Endothelial cell of umbilical vein (primary cell): ENCODE results near the gene CAV1. TPM values are rescaled to one million over a fixed set of nuclear protein-coding genes. Genes with fewer than 3 reads are reported as not detected.

ENCODE experiments used
- BruUV-seq: library from RNA; stranded (reverse); fragments of 400-500 nt; replicated peaks from 2 replicates; lab custom pipeline; 2021; lab: Mats Ljungman, UMichigan
- CTCF ChIA-PET: fragments of 300-600, 350-600 bp; sonication (Branson Sonifier 250); formaldehyde crosslinking; loops from one replicate; lab custom pipeline; 2021; ENCODE audit warnings: antibody characterized with exemption, inconsistent platforms; lab: Charles Lee
- POLR2A ChIA-PET: fragments of 300-600, 350-600 bp; sonication (Branson Sonifier 250); formaldehyde crosslinking; loops from one replicate; lab custom pipeline; 2021; ENCODE audit warnings: antibody characterized with exemption, inconsistent platforms; lab: Charles Lee
- DNase-seq: peaks from one replicate; pipeline ENCODE4 v3.0.0-alpha.2; 2011; ENCODE audit warnings: low read depth, low spot score
- FAIRE-seq: peaks from 2 replicates; lab custom pipeline; 2011; peaks lifted over from hg19 to GRCh38; lab: Jason Lieb, UNC
- H2AFZ ChIP-seq: 2 replicates; pipeline ENCODE4 v1.6.0; 2012; ENCODE audit warnings: low read depth, low read length, control low read depth, inconsistent platforms
- H3K27ac ChIP-seq: 2 replicates; pipeline ENCODE4 v1.5.1; 2011; ENCODE audit warnings: low read depth, mild to moderate bottlenecking, control low read depth, low read length, moderate library complexity; ENCODE audit not compliant: insufficient read depth
- H3K27me3 ChIP-seq, 2 experiments: 2 replicates each; pipeline versions ENCODE4 v1.6.0 to v1.6.1; 2011; ENCODE audit warnings: low read length in 2 of 2, mixed read lengths in 1 of 2; ENCODE audit not compliant: control insufficient read depth in 2 of 2, insufficient read depth in 2 of 2
- H3K36me3 ChIP-seq, 2 experiments: 2 replicates in 1 of 2; 3 replicates in 1 of 2; pipeline ENCODE4 v1.5.1; 2011; ENCODE audit warnings: low read length in 2 of 2, mild to moderate bottlenecking in 1 of 2, moderate library complexity in 1 of 2; ENCODE audit not compliant: control insufficient read depth in 2 of 2, insufficient read depth in 2 of 2; ENCODE audit errors: extremely low read depth in 1 of 2
- H3K4me1 ChIP-seq: 3 replicates; pipeline ENCODE4 v1.5.1; 2011; ENCODE audit warnings: mild to moderate bottlenecking, low read length; ENCODE audit not compliant: control insufficient read depth, insufficient read depth; ENCODE audit errors: extremely low read depth
- H3K4me2 ChIP-seq: 2 replicates; pipeline ENCODE4 v1.6.1; 2011; ENCODE audit warnings: low read length, control low read depth, mixed read lengths; ENCODE audit not compliant: insufficient read depth
- H3K4me3 ChIP-seq, 3 experiments: fragments of 200-600 bp in 1 of 3; sonication (generic), shearing (Covaris generic) in 1 of 3; replicated peaks in 1 of 3; 2 replicates each; pipeline ENCODE4 v1.5.1; 2011 to 2016; ENCODE audit warnings: control low read depth in 3 of 3, low read length in 3 of 3, mild to moderate bottlenecking in 2 of 3, inconsistent platforms in 1 of 3, low read depth in 1 of 3, moderate library complexity in 1 of 3; ENCODE audit not compliant: insufficient read depth in 1 of 3
- H3K79me2 ChIP-seq: 2 replicates; pipeline ENCODE4 v1.6.0; 2012; ENCODE audit warnings: low read length, inconsistent platforms; ENCODE audit not compliant: control insufficient read depth, insufficient read depth
- H3K9ac ChIP-seq: replicated peaks from 2 replicates; pipeline ENCODE3; 2011; ENCODE audit warnings: low read length, control low read depth; ENCODE audit not compliant: insufficient read depth; ENCODE audit errors: extremely low read depth
- H3K9me1 ChIP-seq: replicated peaks from 3 replicates; pipeline ENCODE4 v1.6.0; 2011; ENCODE audit warnings: mild to moderate bottlenecking, low read length; ENCODE audit not compliant: control insufficient read depth, insufficient read depth; ENCODE audit errors: extremely low read depth
- H3K9me3 ChIP-seq: replicated peaks from 2 replicates; pipeline ENCODE4 v1.5.1; 2012; ENCODE audit warnings: low read length, inconsistent platforms; ENCODE audit not compliant: control insufficient read depth, insufficient read depth
- H4K20me1 ChIP-seq: replicated peaks from 2 replicates; pipeline ENCODE3; 2011; ENCODE audit warnings: mild to moderate bottlenecking, low read length; ENCODE audit not compliant: control insufficient read depth, insufficient read depth; ENCODE audit errors: extremely low read depth
- EZH2 ChIP-seq: IDR thresholded peaks from 2 replicates; pipeline ENCODE4 v1.6.1; 2012; ENCODE audit warnings: borderline replicate concordance, low read depth, mild to moderate bottlenecking, moderate library complexity, low read length, inconsistent platforms; ENCODE audit not compliant: severe bottlenecking
- FOS ChIP-seq: IDR thresholded peaks from 2 replicates; pipeline ENCODE4 v1.6.1; 2011; ENCODE audit warnings: mild to moderate bottlenecking, low read length, moderate library complexity, borderline replicate concordance; ENCODE audit not compliant: insufficient read depth
- GATA2 ChIP-seq: IDR thresholded peaks from 2 replicates; pipeline ENCODE4 v1.7.0; 2011; ENCODE audit warnings: low read depth, mild to moderate bottlenecking, moderate library complexity, mixed read lengths, low read length; ENCODE audit not compliant: insufficient read length, insufficient read depth
- JUN ChIP-seq: IDR thresholded peaks from 2 replicates; pipeline ENCODE4 v1.6.1; 2011; ENCODE audit warnings: borderline replicate concordance, low read depth; ENCODE audit not compliant: insufficient read length, insufficient read depth
- MYC ChIP-seq: IDR thresholded peaks from one replicate; pipeline ENCODE4 v1.6.1; 2011; ENCODE audit warnings: mild to moderate bottlenecking, low read depth, low read length
- POLR2A ChIP-seq: IDR thresholded peaks from 2 replicates; pipeline ENCODE4 v1.6.1; 2012; ENCODE audit warnings: low read depth, mild to moderate bottlenecking, control low read depth, low read length
- POLR2AphosphoS5 ChIP-seq: IDR thresholded peaks from 2 replicates; pipeline ENCODE4 v1.6.1; 2012; ENCODE audit warnings: low read depth, mild to moderate bottlenecking, control low read depth, low read length, moderate library complexity; ENCODE audit not compliant: insufficient read depth
- dilution Hi-C: fragments of 300-500 bp; cut with MboI; formaldehyde crosslinking; loops from one replicate; pipeline ENCODE4 v1.15.0; 2019; ENCODE audit warnings: low sequenced_read_pairs; ENCODE audit not compliant: extremely low pct_ligation_motif_present
- intact Hi-C: fragments of 100-400 bp; cut with micrococcal nuclease; formaldehyde crosslinking; loops from one replicate; pipeline ENCODE4 v1.10.0; 2022
- polyA plus RNA-seq, 4 experiments: library from polyadenylated mRNA; depleted of rRNA in 3 of 4; stranded (reverse) in 3 of 4; unstranded in 1 of 4; fragments of >200 nt; gene quantifications; 2 replicates each; pipeline versions ENCODE4 v1.2.1 to v1.2.3, GENCODE V29; 2011 to 2012; ENCODE audit warnings: missing spikeins in 1 of 4
- total RNA-seq: library from RNA; stranded (reverse); gene quantifications from 2 replicates; pipeline ENCODE4 v1.2.3, GENCODE V29; 2021
- TF ChIP-seq, protein P1 (sequence below), 2 donors: IDR thresholded peaks; 1 replicate in 1 of 2; 2 replicates in 1 of 2; pipeline ENCODE4 v1.5.1; 2011; ENCODE audit warnings: low read length in 2 of 2, mild to moderate bottlenecking in 2 of 2, moderate library complexity in 2 of 2, control low read depth in 1 of 2, inconsistent platforms in 1 of 2, low read depth in 1 of 2; ENCODE audit not compliant: insufficient read depth in 1 of 2; ENCODE audit errors: extremely low read depth in 1 of 2
- TF ChIP-seq, protein P2 (sequence below): IDR thresholded peaks from 2 replicates; pipeline ENCODE4 v1.6.1; 2011; ENCODE audit not compliant: insufficient read depth, insufficient read length

The CAV1 gene
- total and polyA plus RNA-seq, 2 donors (not counting 3 experiments of a cell fraction or from before 2014, with no cell fraction given), result 1,483 to 3,129 TPM

DNA sequence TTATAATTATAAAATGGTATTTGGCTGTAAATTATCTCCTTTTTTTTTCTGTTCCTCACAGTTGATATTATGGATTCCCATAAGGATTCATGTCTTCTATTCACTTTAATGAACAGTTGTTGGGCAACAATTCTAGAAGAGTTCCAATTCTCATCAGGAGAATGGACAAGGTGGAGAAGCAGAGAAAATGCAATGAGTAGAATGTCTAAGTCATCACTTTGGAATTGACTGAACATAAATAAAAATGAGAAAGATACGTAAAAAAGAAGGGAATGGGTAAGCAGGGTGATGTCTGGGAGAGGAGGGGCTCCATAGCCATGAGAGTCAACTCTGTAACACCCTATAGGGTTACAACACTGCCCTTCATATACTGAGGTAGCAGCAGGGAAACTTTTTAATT lies 27.1 kb upstream of the CAV1 start:
- dilution Hi-C loops, result no loop called here
- DNase-seq, result no peak
- Histone ChIP-seq H3K27me3 (no peaks in the 10 kb centered on the region), H2AFZ (no peak overlapping the region), H4K20me1 (no peaks in the 10 kb centered on the region), H3K9me3 (no peaks in the 10 kb centered on the region), H3K4me1 (peaks cover 20% of the 10 kb centered on the region), H3K4me3 (no peak overlapping the region), H3K9ac (no peak overlapping the region), H3K4me2 (no peak overlapping the region), H3K27ac (no peak overlapping the region), H3K79me2 (peaks cover 29% of the 10 kb centered on the region), H3K36me3 (no peaks in the 10 kb centered on the region), H3K9me1 (no peaks in the 10 kb centered on the region)
- POLR2A ChIA-PET, result no interaction called here
- BruUV-seq, result no TSS peak
- TF ChIP-seq JUN, result no peak
- TF ChIP-seq GATA2, result no peak
- no peak for TF ChIP-seq POLR2A
- TF ChIP-seq FOS, result no peak
- no peak for FAIRE-seq
- CTCF ChIA-PET, result no interaction called here
- intact Hi-C loops, result loop anchor here (5.0 kb wide), 1 partner anchor 35 kb away; no protein-coding TSS in a partner anchor

DNA sequence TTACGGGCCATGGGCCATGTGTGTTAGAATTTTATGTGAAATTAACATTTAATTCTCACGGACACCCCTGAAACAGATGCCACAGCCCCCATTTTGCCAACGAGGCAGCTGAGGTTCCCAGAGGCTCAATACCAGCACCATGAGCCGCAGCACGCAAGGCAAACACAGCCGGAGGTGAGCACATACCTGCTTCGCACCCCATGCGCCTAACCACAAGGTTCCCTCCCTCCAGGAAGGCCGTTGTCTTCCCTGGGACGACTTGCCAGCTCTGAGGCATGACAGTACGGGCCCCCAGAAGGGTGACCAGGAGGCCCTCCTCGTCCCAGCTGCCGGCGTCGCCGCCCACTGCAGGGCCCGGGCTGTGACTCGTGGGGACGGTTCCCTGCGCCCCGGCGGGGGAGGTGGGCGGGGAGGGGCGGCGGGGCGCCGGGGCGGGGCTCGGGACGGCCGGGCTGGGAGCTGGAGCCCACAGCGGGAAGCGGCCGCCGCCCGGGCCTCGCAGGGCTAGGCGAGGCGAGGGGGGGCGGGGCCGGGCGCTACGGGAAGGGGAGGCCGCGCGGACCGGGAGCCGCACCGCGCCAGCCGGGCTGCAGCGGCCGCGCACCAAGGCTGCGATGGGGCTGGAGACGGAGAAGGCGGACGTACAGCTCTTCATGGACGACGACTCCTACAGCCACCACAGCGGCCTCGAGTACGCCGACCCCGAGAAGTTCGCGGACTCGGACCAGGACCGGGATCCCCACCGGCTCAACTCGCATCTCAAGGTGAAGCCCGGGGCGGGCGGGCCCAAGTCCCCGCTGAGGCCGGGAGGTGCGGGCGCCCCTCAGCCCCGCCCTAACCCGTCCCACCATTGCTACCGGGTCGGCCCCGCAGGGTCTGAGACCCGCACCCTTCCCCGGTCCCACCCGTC lies 25.4 kb upstream of the CAV1 start, which contains the start of gene CAV2:
TSS of gene CAV2 (plus strand) at position 571 of the 910 bp plus-strand sequence. CDS start at position 615, 44 bp downstream.
- no peaks in the 10 kb centered on the region for H3K27me3 ChIP-seq
- H3K27ac ChIP-seq, result peak within 1 kb of the TSS; percentile 83
- no peaks in the 10 kb centered on the region for H3K9me3 ChIP-seq
- peak within 1 kb of the TSS; percentile 59 to 86 (median 82) for H3K4me3 ChIP-seq
- TF ChIP-seq POLR2A (peak; percentile 76), MYC (no peak), EZH2 (no peak), GATA2 (no peak), JUN (no peak), POLR2AphosphoS5 (peak; percentile 41), FOS (no peak)
- TF ChIP-seq, protein P1, sequence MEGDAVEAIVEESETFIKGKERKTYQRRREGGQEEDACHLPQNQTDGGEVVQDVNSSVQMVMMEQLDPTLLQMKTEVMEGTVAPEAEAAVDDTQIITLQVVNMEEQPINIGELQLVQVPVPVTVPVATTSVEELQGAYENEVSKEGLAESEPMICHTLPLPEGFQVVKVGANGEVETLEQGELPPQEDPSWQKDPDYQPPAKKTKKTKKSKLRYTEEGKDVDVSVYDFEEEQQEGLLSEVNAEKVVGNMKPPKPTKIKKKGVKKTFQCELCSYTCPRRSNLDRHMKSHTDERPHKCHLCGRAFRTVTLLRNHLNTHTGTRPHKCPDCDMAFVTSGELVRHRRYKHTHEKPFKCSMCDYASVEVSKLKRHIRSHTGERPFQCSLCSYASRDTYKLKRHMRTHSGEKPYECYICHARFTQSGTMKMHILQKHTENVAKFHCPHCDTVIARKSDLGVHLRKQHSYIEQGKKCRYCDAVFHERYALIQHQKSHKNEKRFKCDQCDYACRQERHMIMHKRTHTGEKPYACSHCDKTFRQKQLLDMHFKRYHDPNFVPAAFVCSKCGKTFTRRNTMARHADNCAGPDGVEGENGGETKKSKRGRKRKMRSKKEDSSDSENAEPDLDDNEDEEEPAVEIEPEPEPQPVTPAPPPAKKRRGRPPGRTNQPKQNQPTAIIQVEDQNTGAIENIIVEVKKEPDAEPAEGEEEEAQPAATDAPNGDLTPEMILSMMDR (IDR thresholded peaks at IDR 0.05; ENCODE audit: extremely low read depth in 1 of 2, insufficient read depth in 1 of 2, low read depth in 1 of 2, low read length in 2 of 2), result no peak
- TF ChIP-seq, protein P2, sequence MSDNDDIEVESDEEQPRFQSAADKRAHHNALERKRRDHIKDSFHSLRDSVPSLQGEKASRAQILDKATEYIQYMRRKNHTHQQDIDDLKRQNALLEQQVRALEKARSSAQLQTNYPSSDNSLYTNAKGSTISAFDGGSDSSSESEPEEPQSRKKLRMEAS, result no peak
- peak; percentile 63 for DNase-seq
- peak within 1 kb of the TSS; percentile 52 for H2AFZ ChIP-seq
- intact Hi-C loops, result loop anchor here (1.0 to 5.0 kb wide), 4 partner anchors 37 to 241 kb away; no protein-coding TSS in a partner anchor
- peak; percentile 70 for FAIRE-seq
- dilution Hi-C loops, result loop anchor here (25.0 kb wide), 2 partner anchors 162 to 237 kb away; no protein-coding TSS in a partner anchor
- no peaks in the 10 kb centered on the region for H3K36me3 ChIP-seq
- BruUV-seq, result no TSS peak
- peak within 1 kb of the TSS; percentile 91 for H3K9ac ChIP-seq
- H3K79me2 ChIP-seq, result peaks cover 42% of the 10 kb centered on the region
- H3K4me2 ChIP-seq, result peak within 1 kb of the TSS; percentile 95
- CTCF ChIA-PET, result interaction anchor here (0.6 to 2.0 kb wide), 11 partner anchors 20 to 145 kb away, joined by 3 to 14 read pairs (median 3); partner anchors contain the start of gene CAV1
- peaks cover 31% of the 10 kb centered on the region for H3K4me1 ChIP-seq
- POLR2A ChIA-PET, result interaction anchor here (0.6 to 0.8 kb wide), 2 partner anchors 23 to 64 kb away, joined by 3 read pairs; no protein-coding TSS in a partner anchor
- no peaks in the 10 kb centered on the region for H4K20me1 ChIP-seq
- H3K9me1 ChIP-seq, result no peaks in the 10 kb centered on the region
